Body of pancreas (tissue), 4 donors: ENCODE results near the gene TMEM242. TPM values are rescaled to one million over a fixed set of nuclear protein-coding genes. Genes with fewer than 3 reads are reported as not detected.

Experiments used
- ATAC-seq: fragments of 150-250 bp; one replicate; pipeline ENCODE4 v1.9.1; 2016
- DNase-seq, 4 donors: peaks; one replicate each; pipeline ENCODE4 v3.0.0-alpha.2; 2019
- H3K27ac ChIP-seq, 4 donors: fragments of 200-600 bp; sonication (generic); 1 replicate in 3 of 4; 2 replicates in 1 of 4; pipeline versions ENCODE4 v1.5.1 to v1.6.1; 2016 to 2019; ENCODE audit warnings: mild to moderate bottlenecking in 1 of 4, mixed read lengths in 1 of 4, moderate library complexity in 1 of 4
- H3K27me3 ChIP-seq, 2 donors: fragments of 200-600 bp; sonication (generic); one replicate each; pipeline ENCODE4 v1.6.0; 2016; ENCODE audit warnings: mild to moderate bottlenecking in 1 of 2
- H3K36me3 ChIP-seq, 2 donors: fragments of 200-600 bp; sonication (generic); replicated peaks in 1 of 2; 2 replicates each; pipeline ENCODE4 v1.5.1; 2016; ENCODE audit warnings: low read depth in 2 of 2; ENCODE audit not compliant: insufficient read depth in 1 of 2
- H3K4me1 ChIP-seq: fragments of 200-600 bp; sonication (generic); one replicate; pipeline ENCODE4 v1.6.0; 2016
- H3K4me3 ChIP-seq, 2 donors: fragments of 200-600 bp; sonication (generic); 1 replicate in 1 of 2; 2 replicates in 1 of 2; pipeline ENCODE4 v1.5.1; 2016 to 2019
- H3K9me3 ChIP-seq, 3 donors: fragments of 200-600 bp; sonication (generic); 1 replicate in 2 of 3; 2 replicates in 1 of 3; pipeline ENCODE4 v1.5.1; 2016
- CTCF ChIP-seq, 7 experiments: fragments of 450-650 bp in 4 of 7; fragments of 200-600 bp in 3 of 7; sonication (generic) in 3 of 7; IDR thresholded peaks; one replicate each; pipeline ENCODE4 v1.5.1; 2016 to 2019; ENCODE audit warnings: antibody characterized with exemption in 7 of 7
- POLR2A ChIP-seq, 3 donors: fragments of 450-650 bp; IDR thresholded peaks; one replicate each; pipeline ENCODE4 v1.6.1; 2016; ENCODE audit warnings: antibody characterized with exemption in 3 of 3, mild to moderate bottlenecking in 2 of 3
- WGBS, 2 donors: methylation state at CpG; one replicate each; pipeline ENCODE4 v1.1.5; 2017; 5-methylcytosine and 5-hydroxymethylcytosine counted together
- intact Hi-C: fragments of 100-400 bp; cut with DNase I; formaldehyde crosslinking; loops from one replicate; pipeline ENCODE4 v1.15.1; 2023
- total RNA-seq, 2 donors: library from RNA; depleted of rRNA; stranded (reverse); fragments of >200 nt; gene quantifications; one replicate each; pipeline ENCODE4 v1.1.0, GENCODE V29; 2016

The TMEM242 gene
- total RNA-seq, 2 donors from 2014 or later = 1.6 to 6.2 TPM

- H3K36me3 ChIP-seq = no peaks in the 10 kb centered on the region
- ATAC-seq (no peak), DNase-seq (no peak)
- no peaks in the 10 kb centered on the region for H3K9me3 ChIP-seq
- intact Hi-C loops = loop anchor here (10.0 kb wide), 1 partner anchor 93 kb away; no protein-coding TSS in a partner anchor
- 91 to 95% methylated on average over 3 to 9 of the region's 9 CpGs for WGBS, 2 donors
- no peaks in the 10 kb centered on the region for H3K27me3 ChIP-seq
- H3K27ac ChIP-seq = no peak overlapping the region
- TF ChIP-seq POLR2A (IDR thresholded peaks at IDR 0.05) (no peak), CTCF (IDR thresholded peaks at IDR 0.05) (no peak)
- H3K4me1 ChIP-seq = peaks cover 13% of the 10 kb centered on the region
- no peak overlapping the region for H3K4me3 ChIP-seq
These were observed 45.1 kb downstream of the TMEM242 start for GRCh38 chr6:157278171-157278570.

GRCh38 chr6:157276731-157277130 is 46.6 kb downstream of the TMEM242 start:
- no peak for ATAC-seq
- WGBS, 2 donors = 80 to 81% methylated on average over 9 of the region's 9 CpGs
- Histone ChIP-seq H3K4me3 (no peak overlapping the region), H3K9me3 (no peaks in the 10 kb centered on the region), H3K27ac (no peak overlapping the region), H3K36me3 (no peaks in the 10 kb centered on the region), H3K27me3 (no peaks in the 10 kb centered on the region), H3K4me1 (peaks cover 13% of the 10 kb centered on the region)
- intact Hi-C loops = loop anchor here (10.0 kb wide), 1 partner anchor 92 kb away; no protein-coding TSS in a partner anchor
- TF ChIP-seq POLR2A (IDR thresholded peaks at IDR 0.05) = no peak
- TF ChIP-seq CTCF (IDR thresholded peaks at IDR 0.05) = no peak
- DNase-seq = no peak

- intact Hi-C loops = loop anchor here (10.0 kb wide), 1 partner anchor 91 kb away; no protein-coding TSS in a partner anchor
These were observed 47.2 kb downstream of the TMEM242 start for GRCh38 chr6:157276134-157276532.

GRCh38 chr6:157274471-157275226 is 48.7 kb downstream of the TMEM242 start:
- H3K36me3 ChIP-seq = no peaks in the 10 kb centered on the region
- DNase-seq (peak; percentile 65 to 80 (median 72)), ATAC-seq (peak; percentile 97)
- H3K4me1 ChIP-seq = peaks cover 13% of the 10 kb centered on the region
- WGBS, 2 donors = 0% methylated on average over 4 to 67 of the region's 93 CpGs
- no peaks in the 10 kb centered on the region for H3K27me3 ChIP-seq
- peak overlapping the region; percentile 7 to 48 for H3K4me3 ChIP-seq
- TF ChIP-seq POLR2A (IDR thresholded peaks at IDR 0.05) (peak; percentile 23 to 36 (median 28)), CTCF (IDR thresholded peaks at IDR 0.05) (peak; percentile 21 to 97 (median 95))
- intact Hi-C loops = loop anchor here (10.0 kb wide), 1 partner anchor 90 kb away; no protein-coding TSS in a partner anchor
- no peaks in the 10 kb centered on the region for H3K9me3 ChIP-seq
- peak overlapping the region; percentile 28 to 78 (median 54) for H3K27ac ChIP-seq

More at GRCh38 chr6:157276134-157276532, 47.2 kb downstream of the TMEM242 start:
- TF ChIP-seq POLR2A (IDR thresholded peaks at IDR 0.05) (no peak), CTCF (IDR thresholded peaks at IDR 0.05) (no peak)
- 58 to 60% methylated on average over 2 to 3 of the region's 3 CpGs for WGBS, 2 donors
- H3K9me3 ChIP-seq = no peaks in the 10 kb centered on the region
- H3K27me3 ChIP-seq = no peaks in the 10 kb centered on the region
- peaks cover 13% of the 10 kb centered on the region for H3K4me1 ChIP-seq
- DNase-seq (peak in 2 of 4 donors; percentile 14 to 53), ATAC-seq (no peak)
- H3K36me3 ChIP-seq = no peaks in the 10 kb centered on the region
- H3K27ac ChIP-seq = no peak overlapping the region
- no peak overlapping the region for H3K4me3 ChIP-seq
